Stomach (tissue), 4 donors: Measurements from ENCODE around the gene SINHCAF.

Experiments
- POLR2AphosphoS5 ChIP-seq, 3 donors: sonication (generic); formaldehyde crosslinking; IDR thresholded peaks; one replicate each; pipeline ENCODE4 v1.6.1; 2016; ENCODE audit warnings: antibody characterized with exemption in 3 of 3
- TF ChIP-seq, protein P1 (sequence below), 7 experiments: fragments of 450-650 bp in 4 of 7; fragments of 200-600 bp in 3 of 7; sonication (generic) in 3 of 7; IDR thresholded peaks; one replicate each; pipeline ENCODE4 v1.5.1; 2016 to 2019; ENCODE audit warnings: antibody characterized with exemption in 7 of 7, control low read depth in 2 of 7, mild to moderate bottlenecking in 1 of 7

DNA sequence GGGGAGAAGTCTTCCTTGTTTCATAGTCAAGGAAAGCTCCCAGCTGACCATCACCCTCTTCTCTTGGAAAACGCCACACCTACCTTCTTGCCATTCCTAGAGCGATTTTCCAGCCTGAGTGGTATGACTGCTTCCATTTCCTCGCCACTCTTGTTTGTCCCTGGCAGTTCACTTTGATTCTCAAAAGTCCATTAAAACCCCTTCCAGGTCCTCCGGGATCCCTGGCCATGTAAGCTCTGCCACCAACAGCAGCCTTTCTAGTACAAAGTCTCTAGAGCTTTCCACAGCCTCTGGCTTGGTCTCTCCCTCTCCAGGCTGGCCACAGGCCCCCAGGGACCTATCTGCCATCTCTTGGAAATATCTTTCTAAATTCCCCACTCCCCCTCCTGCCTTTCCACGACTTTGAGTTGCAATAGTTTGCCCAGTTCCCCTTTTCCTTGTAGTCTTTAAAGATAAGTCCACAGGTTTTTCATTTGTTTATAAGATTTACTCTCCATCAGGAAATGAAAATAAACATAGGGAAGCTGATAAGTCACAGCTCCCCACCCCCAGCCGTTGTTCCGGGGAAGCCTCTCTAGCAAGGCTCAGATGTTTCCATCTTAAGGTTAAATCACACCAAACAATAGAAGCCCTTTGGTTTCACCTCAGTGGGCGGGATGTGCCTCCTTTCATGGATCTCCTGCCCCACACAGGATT is 42.9 kb upstream of the SINHCAF start:
- TF ChIP-seq, protein P1, sequence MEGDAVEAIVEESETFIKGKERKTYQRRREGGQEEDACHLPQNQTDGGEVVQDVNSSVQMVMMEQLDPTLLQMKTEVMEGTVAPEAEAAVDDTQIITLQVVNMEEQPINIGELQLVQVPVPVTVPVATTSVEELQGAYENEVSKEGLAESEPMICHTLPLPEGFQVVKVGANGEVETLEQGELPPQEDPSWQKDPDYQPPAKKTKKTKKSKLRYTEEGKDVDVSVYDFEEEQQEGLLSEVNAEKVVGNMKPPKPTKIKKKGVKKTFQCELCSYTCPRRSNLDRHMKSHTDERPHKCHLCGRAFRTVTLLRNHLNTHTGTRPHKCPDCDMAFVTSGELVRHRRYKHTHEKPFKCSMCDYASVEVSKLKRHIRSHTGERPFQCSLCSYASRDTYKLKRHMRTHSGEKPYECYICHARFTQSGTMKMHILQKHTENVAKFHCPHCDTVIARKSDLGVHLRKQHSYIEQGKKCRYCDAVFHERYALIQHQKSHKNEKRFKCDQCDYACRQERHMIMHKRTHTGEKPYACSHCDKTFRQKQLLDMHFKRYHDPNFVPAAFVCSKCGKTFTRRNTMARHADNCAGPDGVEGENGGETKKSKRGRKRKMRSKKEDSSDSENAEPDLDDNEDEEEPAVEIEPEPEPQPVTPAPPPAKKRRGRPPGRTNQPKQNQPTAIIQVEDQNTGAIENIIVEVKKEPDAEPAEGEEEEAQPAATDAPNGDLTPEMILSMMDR (IDR thresholded peaks at IDR 0.05) = no peak
- TF ChIP-seq POLR2AphosphoS5 (IDR thresholded peaks at IDR 0.05) = no peak
